Body of pancreas (tissue), 4 donors: Measurements from ENCODE around the gene KRTAP9-4. TPM values are rescaled to one million over a fixed set of nuclear protein-coding genes. Genes with fewer than 3 reads are reported as not detected.
"Not testable (repeated sequence)": the region's sequence is repeated elsewhere in the genome, so short reads cannot be mapped to it uniquely, and the experiment has no call there.

Source experiments
- ATAC-seq: fragments of 150-250 bp; one replicate; pipeline ENCODE4 v1.9.1; 2016
- DNase-seq, 4 donors: peaks; one replicate each; pipeline ENCODE4 v3.0.0-alpha.2; 2019
- H3K27ac ChIP-seq, 4 donors: fragments of 200-600 bp; sonication (generic); 1 replicate in 3 of 4; 2 replicates in 1 of 4; pipeline versions ENCODE4 v1.5.1 to v1.6.1; 2016 to 2019; ENCODE audit warnings: mild to moderate bottlenecking in 1 of 4, mixed read lengths in 1 of 4, moderate library complexity in 1 of 4
- H3K27me3 ChIP-seq, 2 donors: fragments of 200-600 bp; sonication (generic); one replicate each; pipeline ENCODE4 v1.6.0; 2016; ENCODE audit warnings: mild to moderate bottlenecking in 1 of 2
- H3K36me3 ChIP-seq, 2 donors: fragments of 200-600 bp; sonication (generic); replicated peaks in 1 of 2; 2 replicates each; pipeline ENCODE4 v1.5.1; 2016; ENCODE audit warnings: low read depth in 2 of 2; ENCODE audit not compliant: insufficient read depth in 1 of 2
- H3K4me1 ChIP-seq: fragments of 200-600 bp; sonication (generic); one replicate; pipeline ENCODE4 v1.6.0; 2016
- H3K4me3 ChIP-seq, 2 donors: fragments of 200-600 bp; sonication (generic); 1 replicate in 1 of 2; 2 replicates in 1 of 2; pipeline ENCODE4 v1.5.1; 2016 to 2019
- H3K9me3 ChIP-seq, 3 donors: fragments of 200-600 bp; sonication (generic); 1 replicate in 2 of 3; 2 replicates in 1 of 3; pipeline ENCODE4 v1.5.1; 2016
- POLR2A ChIP-seq, 3 donors: fragments of 450-650 bp; IDR thresholded peaks; one replicate each; pipeline ENCODE4 v1.6.1; 2016; ENCODE audit warnings: antibody characterized with exemption in 3 of 3, mild to moderate bottlenecking in 2 of 3
- WGBS, 2 donors: methylation state at CpG; one replicate each; pipeline ENCODE4 v1.1.5; 2017; 5-methylcytosine and 5-hydroxymethylcytosine counted together
- intact Hi-C: fragments of 100-400 bp; cut with DNase I; formaldehyde crosslinking; loops from one replicate; pipeline ENCODE4 v1.15.1; 2023
- total RNA-seq, 2 donors: library from RNA; depleted of rRNA; stranded (reverse); fragments of >200 nt; gene quantifications; one replicate each; pipeline ENCODE4 v1.1.0, GENCODE V29; 2016
- TF ChIP-seq, protein P1 (sequence below), 7 experiments: fragments of 450-650 bp in 4 of 7; fragments of 200-600 bp in 3 of 7; sonication (generic) in 3 of 7; IDR thresholded peaks; one replicate each; pipeline ENCODE4 v1.5.1; 2016 to 2019; ENCODE audit warnings: antibody characterized with exemption in 7 of 7

Gene KRTAP9-4
- total RNA-seq, 2 donors from 2014 or later: not detected

GRCh38 chr17:41226051-41226450, 23.4 kb upstream of the KRTAP9-4 start:
- H3K9me3 ChIP-seq: no peaks in the 10 kb centered on the region
- 74 to 82% methylated on average over 6 of the region's 6 CpGs for WGBS, 2 donors
- TF ChIP-seq POLR2A (IDR thresholded peaks at IDR 0.05): no peak
- no peak overlapping the region for H3K4me3 ChIP-seq
- ATAC-seq (no peak), DNase-seq (no peak)
- H3K36me3 ChIP-seq: no peaks in the 10 kb centered on the region
- H3K27ac ChIP-seq: no peak overlapping the region
- intact Hi-C loops: no loop called here
- peaks cover 0 to 3% of the 10 kb centered on the region in 2 donors for H3K27me3 ChIP-seq
- H3K4me1 ChIP-seq: no peaks in the 10 kb centered on the region

DNA sequence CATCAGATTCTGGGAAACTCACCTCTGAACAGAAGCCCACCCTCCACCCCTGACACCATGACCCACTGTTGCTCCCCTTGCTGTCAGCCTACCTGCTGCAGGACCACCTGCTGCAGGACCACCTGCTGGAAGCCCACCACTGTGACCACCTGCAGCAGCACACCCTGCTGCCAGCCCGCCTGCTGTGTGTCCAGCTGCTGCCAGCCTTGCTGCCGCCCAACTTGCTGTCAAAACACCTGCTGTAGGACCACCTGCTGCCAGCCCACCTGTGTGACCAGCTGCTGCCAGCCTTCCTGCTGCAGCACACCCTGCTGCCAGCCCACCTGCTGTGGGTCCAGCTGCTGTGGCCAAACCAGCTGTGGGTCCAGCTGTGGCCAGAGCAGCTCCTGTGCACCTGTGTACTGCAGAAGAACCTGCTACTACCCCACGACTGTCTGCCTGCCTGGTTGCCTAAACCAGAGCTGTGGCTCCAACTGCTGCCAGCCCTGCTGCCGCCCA, 22.8 kb upstream of the KRTAP9-4 start, which contains the start of gene KRTAP9-2:
Gene KRTAP9-2 (plus strand): TSS at position 51 of the 498 bp plus-strand sequence. CDS start 7 bp downstream, at position 58.
- not testable (repeated sequence) for ATAC-seq

GRCh38 chr17:41230094-41230493, 19.4 kb upstream of the KRTAP9-4 start:
- no peak for DNase-seq
- H3K4me3 ChIP-seq: no peak overlapping the region
- no peak for TF ChIP-seq POLR2A (IDR thresholded peaks at IDR 0.05)
- TF ChIP-seq, protein P1, sequence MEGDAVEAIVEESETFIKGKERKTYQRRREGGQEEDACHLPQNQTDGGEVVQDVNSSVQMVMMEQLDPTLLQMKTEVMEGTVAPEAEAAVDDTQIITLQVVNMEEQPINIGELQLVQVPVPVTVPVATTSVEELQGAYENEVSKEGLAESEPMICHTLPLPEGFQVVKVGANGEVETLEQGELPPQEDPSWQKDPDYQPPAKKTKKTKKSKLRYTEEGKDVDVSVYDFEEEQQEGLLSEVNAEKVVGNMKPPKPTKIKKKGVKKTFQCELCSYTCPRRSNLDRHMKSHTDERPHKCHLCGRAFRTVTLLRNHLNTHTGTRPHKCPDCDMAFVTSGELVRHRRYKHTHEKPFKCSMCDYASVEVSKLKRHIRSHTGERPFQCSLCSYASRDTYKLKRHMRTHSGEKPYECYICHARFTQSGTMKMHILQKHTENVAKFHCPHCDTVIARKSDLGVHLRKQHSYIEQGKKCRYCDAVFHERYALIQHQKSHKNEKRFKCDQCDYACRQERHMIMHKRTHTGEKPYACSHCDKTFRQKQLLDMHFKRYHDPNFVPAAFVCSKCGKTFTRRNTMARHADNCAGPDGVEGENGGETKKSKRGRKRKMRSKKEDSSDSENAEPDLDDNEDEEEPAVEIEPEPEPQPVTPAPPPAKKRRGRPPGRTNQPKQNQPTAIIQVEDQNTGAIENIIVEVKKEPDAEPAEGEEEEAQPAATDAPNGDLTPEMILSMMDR (IDR thresholded peaks at IDR 0.05): no peak
- intact Hi-C loops: no loop called here
- ATAC-seq: no peak
- H3K36me3 ChIP-seq: no peaks in the 10 kb centered on the region
- H3K27me3 ChIP-seq: no peaks in the 10 kb centered on the region
- no peak overlapping the region for H3K27ac ChIP-seq
- no peaks in the 10 kb centered on the region for H3K4me1 ChIP-seq
- H3K9me3 ChIP-seq: no peaks in the 10 kb centered on the region

More for the DNA sequence above, 22.8 kb upstream of the KRTAP9-4 start, which contains the start of gene KRTAP9-2:
- DNase-seq, H3K4me3 ChIP-seq, H3K36me3 ChIP-seq, H3K27ac ChIP-seq, intact Hi-C loops, H3K9me3 ChIP-seq, H3K27me3 ChIP-seq, H3K4me1 ChIP-seq: not testable (repeated sequence)
- 21% methylated on average over 3 of the region's 4 CpGs; no CpG with 5 or more reads in 1 of the 2 donors for WGBS, 2 donors

- ATAC-seq: no peak
- Histone ChIP-seq H3K36me3 (no peaks in the 10 kb centered on the region), H3K9me3 (no peaks in the 10 kb centered on the region), H3K27me3 (no peaks in the 10 kb centered on the region), H3K4me3 (no peak overlapping the region), H3K27ac (no peak overlapping the region), H3K4me1 (no peaks in the 10 kb centered on the region)
- WGBS, 2 donors: 65 to 72% methylated on average over 6 of the region's 6 CpGs
- TF ChIP-seq POLR2A (IDR thresholded peaks at IDR 0.05): no peak
- TF ChIP-seq, protein P1 (IDR thresholded peaks at IDR 0.05): no peak
- intact Hi-C loops: no loop called here
- no peak for DNase-seq
These were observed 17.8 kb upstream of the KRTAP9-4 start for GRCh38 chr17:41231731-41232130.

DNA sequence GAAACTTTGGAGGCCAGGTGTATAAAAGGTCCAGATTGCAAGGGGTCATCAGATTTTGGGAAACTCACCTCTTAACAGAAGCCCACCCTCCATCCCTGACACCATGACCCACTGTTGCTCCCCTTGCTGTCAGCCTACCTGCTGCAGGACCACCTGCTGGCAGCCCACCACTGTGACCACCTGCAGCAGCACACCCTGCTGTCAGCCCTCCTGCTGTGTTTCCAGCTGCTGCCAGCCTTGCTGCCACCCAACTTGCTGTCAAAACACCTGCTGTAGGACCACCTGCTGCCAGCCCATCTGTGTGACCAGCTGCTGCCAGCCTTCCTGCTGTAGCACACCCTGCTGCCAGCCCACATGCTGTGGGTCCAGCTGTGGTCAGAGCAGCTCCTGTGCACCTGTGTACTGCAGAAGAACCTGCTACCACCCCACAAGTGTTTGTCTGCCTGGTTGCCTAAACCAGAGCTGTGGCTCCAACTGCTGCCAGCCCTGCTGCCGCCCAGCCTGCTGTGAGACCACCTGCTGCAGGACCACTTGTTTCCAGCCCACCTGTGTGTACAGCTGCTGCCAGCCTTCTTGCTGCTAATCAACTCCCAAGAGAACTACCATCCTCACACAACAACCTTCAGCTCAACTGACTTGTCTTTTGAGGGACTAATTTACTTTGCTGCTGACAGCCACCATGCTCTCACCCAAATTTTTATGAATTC, 16.9 kb upstream of the KRTAP9-4 start, which contains the start of gene KRTAP9-3:
Gene KRTAP9-3 (plus strand): TSS at position 51 of the 707 bp plus-strand sequence. CDS start 53 bp downstream, at position 104.
- ATAC-seq, H3K4me1 ChIP-seq, H3K4me3 ChIP-seq, DNase-seq, H3K9me3 ChIP-seq, intact Hi-C loops, H3K36me3 ChIP-seq, H3K27me3 ChIP-seq, H3K27ac ChIP-seq: not testable (repeated sequence)
- WGBS, 2 donors: 30 to 50% methylated on average over 1 of the region's 1 CpG

GRCh38 chr17:41237116-41237515, 12.4 kb upstream of the KRTAP9-4 start:
- H3K4me3 ChIP-seq, H3K27me3 ChIP-seq, ATAC-seq, H3K27ac ChIP-seq, DNase-seq, intact Hi-C loops, H3K9me3 ChIP-seq, H3K4me1 ChIP-seq, H3K36me3 ChIP-seq: not testable (repeated sequence)
- 52 to 70% methylated on average over 4 of the region's 4 CpGs for WGBS, 2 donors

DNA sequence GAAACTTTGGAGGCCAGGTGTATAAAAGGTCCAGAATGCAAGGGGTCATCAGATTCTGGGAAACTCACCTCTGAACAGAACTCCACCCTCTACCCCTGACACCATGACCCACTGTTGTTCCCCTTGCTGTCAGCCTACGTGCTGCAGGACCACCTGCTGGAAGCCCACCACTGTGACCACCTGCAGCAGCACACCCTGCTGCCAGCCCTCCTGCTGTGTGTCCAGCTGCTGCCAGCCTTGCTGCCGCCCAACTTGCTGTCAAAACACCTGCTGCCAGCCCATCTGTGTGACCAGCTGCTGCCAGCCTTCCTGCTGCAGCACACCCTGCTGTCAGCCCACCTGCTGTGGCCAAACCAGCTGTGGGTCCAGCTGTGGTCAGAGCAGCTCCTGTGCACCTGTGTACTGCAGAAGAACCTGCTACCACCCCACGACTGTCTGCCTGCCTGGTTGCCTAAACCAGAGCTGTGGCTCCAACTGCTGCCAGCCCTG, 11.5 kb upstream of the KRTAP9-4 start, which contains the start of gene KRTAP9-8:
Gene KRTAP9-8 (plus strand): TSS at position 51 of the 489 bp plus-strand sequence. CDS start 53 bp downstream, at position 104.
- H3K36me3 ChIP-seq, DNase-seq, H3K27me3 ChIP-seq, H3K27ac ChIP-seq, H3K4me3 ChIP-seq, H3K4me1 ChIP-seq, ATAC-seq, H3K9me3 ChIP-seq, intact Hi-C loops: not testable (repeated sequence)
- 31 to 48% methylated on average over 2 to 3 of the region's 3 CpGs for WGBS, 2 donors

DNA sequence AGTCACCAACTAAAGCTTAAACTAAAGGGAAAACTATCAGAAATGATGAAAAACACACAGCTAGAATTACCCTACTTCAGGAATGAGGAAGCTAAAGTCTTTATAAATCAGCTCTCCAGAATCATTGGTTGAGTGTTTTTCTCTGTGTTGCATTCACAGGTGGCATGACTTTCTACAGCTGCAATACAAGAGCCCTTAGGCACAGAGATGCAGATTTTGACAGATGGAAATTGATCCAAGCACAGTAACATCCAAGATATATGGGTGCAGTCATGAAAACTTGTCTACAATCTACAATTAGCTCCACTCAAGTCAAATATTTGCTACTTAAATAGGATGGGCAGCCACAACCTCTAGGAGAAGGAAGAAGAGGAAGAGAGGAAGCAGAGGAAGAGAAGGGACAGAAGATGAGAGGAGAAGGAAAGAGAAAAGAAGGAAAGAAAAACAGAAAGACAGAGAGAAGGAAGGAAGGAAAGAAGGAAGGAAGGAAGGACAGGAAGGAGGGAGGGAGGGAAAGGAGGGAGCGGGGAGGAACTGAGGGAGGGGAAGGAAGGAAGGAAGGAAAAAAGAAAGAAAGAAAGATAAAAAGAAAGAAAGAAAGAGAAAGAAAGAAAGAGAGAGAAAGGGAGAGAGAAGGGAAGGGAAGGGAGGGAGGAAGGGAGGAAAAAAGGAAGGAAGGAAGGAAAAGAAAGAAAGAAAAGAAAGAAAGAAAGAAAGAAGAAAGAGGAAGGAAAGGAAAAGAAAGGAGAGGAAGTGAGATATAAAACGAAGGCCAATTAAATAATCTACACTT, 2.3 kb upstream of the KRTAP9-4 start:
- H3K4me1 ChIP-seq, DNase-seq, H3K36me3 ChIP-seq, H3K4me3 ChIP-seq, H3K27ac ChIP-seq, ATAC-seq, H3K9me3 ChIP-seq, H3K27me3 ChIP-seq, intact Hi-C loops: not testable (repeated sequence)
- WGBS, 2 donors: 45 to 50% methylated on average over 2 of the region's 2 CpGs
